ENCODE data around the gene EHD3.

EHD3 gene

DNA sequence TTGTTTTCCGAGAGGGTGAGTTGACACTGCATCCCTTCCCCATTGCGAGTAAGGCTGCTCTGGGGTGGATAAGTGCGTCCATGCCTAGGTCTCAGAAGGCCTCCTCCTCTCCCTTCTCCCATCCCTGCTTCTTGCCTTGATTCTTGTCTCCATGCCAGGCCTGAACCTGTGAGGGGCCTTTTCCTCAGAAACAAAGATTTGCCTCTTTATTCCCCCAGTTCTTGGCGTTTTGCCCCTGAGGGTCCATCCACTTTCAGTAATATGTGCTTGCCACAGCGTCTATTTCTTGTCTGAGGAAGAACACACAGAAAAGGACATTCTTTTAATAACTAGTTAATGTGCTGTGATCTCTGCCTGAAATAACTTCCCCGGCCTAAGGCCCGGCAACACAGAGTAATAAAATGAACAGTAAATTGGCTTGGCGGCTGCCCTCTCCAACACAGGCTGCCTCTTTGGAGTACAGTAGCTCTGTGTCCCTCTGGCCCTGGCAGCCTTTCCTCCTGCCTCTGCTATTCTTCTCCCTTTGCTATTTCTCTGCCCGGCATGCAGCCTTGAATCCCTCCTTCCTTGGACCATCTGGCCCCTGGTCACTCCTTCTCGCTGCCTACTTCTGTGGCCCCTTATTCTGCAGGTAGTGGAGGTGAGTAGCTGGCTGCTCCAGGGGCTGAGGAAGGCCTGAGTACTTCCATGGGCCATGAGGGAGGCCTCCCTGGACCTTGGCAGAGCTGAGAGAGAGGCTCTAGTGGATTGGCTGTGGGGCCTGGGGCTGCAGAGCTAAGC, 4.4 kb downstream of the EHD3 start:
- ATAC-seq: no peak
- no peaks in the 10 kb centered on the region for H3K36me3 Mint-ChIP-seq
- H3K9me3 Mint-ChIP-seq: no peaks in the 10 kb centered on the region
- no peak overlapping the region for H3K4me3 Mint-ChIP-seq
- H3K27ac Mint-ChIP-seq: no peak overlapping the region
- no peaks in the 10 kb centered on the region for H3K27me3 Mint-ChIP-seq
- H3K4me1 Mint-ChIP-seq: peaks cover 73% of the 10 kb centered on the region

DNA sequence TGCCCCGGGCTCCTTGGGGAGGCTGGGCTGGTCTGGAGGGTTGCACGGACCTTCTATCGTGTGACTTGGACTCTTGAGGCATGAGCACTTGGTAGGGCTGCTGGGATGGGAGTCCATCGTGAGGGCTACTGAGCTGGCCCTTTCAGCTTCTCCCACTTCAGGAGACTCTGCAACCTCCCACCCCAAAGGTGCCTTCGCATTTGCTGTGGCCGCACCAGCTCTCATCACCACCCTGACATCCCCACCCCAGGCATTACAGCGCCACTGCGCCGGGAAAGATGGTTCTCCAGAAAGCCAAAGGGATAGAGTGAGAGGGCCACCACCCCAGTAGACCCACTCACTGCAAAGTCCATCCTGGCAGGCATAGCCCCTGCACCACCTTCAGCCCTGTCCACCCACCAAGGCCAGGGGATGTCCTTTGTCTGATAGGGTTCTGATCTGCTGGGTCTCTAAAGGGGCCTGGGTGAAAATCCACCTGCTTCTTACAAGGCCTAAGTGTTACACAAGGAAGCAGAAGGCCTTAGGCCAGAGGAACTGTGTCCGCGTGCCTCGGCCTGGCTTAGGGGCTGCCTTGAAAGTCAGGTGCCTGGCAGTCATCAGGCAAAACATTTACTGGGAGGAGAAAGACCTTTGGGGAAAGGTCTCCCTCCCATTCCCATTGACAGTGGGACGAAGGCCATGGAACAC, 5.1 kb downstream of the EHD3 start:
- Mint-ChIP-seq H3K27ac (no peak overlapping the region), H3K4me1 (peaks cover 70% of the 10 kb centered on the region), H3K4me3 (no peak overlapping the region), H3K9me3 (no peaks in the 10 kb centered on the region), H3K36me3 (peaks cover 1% of the 10 kb centered on the region), H3K27me3 (no peaks in the 10 kb centered on the region)
- ATAC-seq: no peak

DNA sequence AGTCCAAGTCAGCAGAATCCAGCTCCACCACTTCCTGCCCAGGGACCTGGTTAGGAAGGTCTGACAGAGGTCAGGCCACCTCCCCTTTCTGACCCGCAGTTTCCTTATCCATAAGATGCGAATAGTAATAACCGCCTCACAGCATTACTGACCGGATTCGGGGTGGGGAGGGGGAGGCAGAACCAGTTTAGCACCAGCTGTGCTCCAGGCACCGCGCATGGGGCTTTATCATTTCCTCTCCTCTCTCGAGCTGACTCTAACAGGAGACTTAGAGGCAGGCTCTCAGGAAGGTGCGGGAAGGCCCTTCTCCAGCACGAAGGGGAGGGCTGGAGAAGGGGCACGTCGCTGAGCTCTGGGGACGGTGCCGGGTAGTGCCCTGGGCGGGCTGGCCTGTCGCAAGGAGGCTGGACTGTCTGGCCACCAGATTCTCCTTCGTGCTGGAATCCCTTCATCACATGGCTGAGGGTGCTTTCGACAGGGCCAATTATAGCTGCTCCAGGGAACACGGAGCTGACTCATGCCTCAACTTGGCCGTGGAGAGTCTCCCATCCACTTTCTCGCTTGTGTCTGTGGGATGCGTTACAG, 5.7 kb downstream of the EHD3 start:
- no peaks in the 10 kb centered on the region for H3K27me3 Mint-ChIP-seq
- H3K36me3 Mint-ChIP-seq: peaks cover 8% of the 10 kb centered on the region
- H3K9me3 Mint-ChIP-seq: no peaks in the 10 kb centered on the region
- H3K27ac Mint-ChIP-seq: peak overlapping the region; percentile 79
- ATAC-seq: no peak
- H3K4me3 Mint-ChIP-seq: no peak overlapping the region
- peaks cover 72% of the 10 kb centered on the region for H3K4me1 Mint-ChIP-seq

DNA sequence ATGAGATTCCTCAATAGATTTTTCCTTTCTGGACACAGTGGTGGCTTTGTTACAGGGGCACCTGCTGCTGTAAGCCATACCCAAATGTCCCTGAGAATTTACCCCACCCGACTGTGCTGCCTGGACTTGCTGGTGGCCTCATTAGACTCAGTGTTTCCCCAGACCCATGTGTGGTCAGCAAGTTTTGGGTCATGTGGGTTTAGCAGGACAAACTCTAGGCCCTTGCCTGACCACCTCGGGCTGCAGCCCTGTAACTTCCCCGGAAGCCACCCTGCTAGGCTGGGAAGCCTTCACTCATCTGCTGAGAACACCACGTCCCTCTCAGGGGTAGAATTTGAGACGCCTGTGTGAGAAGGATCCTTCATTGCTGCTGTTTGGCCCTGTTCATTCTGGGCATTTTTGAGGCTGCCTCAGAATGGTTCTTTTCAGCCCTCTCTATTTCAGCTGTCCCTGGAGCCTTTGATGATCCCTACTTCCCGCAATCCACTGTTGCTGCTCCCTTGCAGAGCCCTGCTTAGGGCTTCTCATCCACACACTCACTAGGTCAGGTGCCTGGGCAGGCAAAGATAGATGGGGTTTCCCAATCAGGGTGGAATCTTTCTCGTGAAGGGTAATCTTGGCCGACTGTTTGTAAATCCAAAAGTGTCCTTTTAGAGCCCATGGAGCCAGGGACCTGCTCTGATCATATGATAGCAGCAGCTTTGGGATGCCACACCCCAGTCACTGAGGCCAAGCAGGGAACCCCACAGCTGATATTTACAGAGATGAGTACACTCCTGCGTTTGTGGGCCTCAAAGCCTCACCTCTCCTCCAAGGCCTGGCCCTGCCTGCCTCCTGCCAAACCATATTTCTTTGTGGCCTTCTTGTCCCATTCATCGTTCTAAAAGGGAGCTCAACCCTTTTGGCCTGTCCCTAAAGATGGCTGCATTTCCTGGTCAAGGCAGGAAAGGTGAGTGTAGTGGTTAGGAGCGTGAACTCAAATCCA, 6.7 kb downstream of the EHD3 start:
- H3K27ac Mint-ChIP-seq: peak overlapping the region; percentile 79
- no peak for ATAC-seq
- no peaks in the 10 kb centered on the region for H3K9me3 Mint-ChIP-seq
- H3K36me3 Mint-ChIP-seq: peaks cover 9% of the 10 kb centered on the region
- no peak overlapping the region for H3K4me3 Mint-ChIP-seq
- H3K27me3 Mint-ChIP-seq: no peaks in the 10 kb centered on the region
- peaks cover 62% of the 10 kb centered on the region for H3K4me1 Mint-ChIP-seq

DNA sequence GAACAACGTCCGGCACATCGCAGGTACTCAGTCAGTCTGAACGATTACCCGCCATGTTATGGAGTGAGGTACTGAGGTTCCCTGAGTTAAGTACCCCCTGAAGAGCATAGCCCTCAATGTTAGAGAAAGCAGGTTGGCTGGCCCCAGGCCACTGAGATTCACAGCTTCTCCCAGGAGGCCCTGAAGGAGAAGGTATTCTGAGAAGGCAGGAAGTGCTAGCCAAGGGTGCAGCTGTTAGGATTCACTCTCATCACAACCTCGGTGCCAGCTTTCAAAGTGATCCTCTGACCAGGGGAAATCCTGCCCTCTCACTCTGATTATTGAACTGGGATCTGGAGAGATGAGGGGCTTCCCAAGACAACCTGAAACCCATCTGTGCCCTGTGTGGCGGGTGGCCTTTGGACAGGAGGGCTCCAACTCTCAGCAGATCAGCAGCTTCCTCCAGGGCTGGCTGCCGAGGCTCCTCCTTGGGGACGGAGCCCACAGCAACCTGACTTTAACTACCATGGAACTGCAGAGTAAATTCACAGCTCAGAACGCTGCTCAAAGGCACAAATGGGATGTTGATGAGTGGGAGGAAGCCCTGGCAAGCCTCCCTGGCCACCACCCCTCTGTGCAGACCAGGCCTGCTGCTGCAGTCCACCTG, 7.8 kb downstream of the EHD3 start:
- H3K9me3 Mint-ChIP-seq: no peaks in the 10 kb centered on the region
- ATAC-seq: peak; percentile 15
- peaks cover 17% of the 10 kb centered on the region for H3K36me3 Mint-ChIP-seq
- peak overlapping the region; percentile 79 for H3K27ac Mint-ChIP-seq
- H3K4me3 Mint-ChIP-seq: no peak overlapping the region
- H3K27me3 Mint-ChIP-seq: no peaks in the 10 kb centered on the region
- H3K4me1 Mint-ChIP-seq: peaks cover 59% of the 10 kb centered on the region

DNA sequence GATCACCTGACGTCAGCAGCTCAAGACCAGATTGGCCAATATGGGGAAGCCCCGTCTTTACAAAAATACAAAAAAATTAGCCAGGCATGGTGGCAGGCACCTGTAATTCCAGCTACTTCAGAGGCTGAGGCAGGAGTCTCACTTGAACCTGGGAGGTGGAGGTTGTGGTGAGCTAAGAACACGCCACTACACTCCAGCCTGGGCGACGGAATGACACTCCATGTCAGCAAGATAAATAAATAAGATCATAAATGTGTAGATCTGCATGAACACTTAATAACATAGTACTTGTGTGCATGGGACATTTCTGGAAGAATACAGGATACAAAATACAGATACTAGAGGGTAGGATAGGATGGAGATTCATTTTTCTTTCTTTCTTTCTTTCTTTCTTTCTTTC, 9.1 kb downstream of the EHD3 start:
- no peaks in the 10 kb centered on the region for H3K27me3 Mint-ChIP-seq
- ATAC-seq: no peak

DNA sequence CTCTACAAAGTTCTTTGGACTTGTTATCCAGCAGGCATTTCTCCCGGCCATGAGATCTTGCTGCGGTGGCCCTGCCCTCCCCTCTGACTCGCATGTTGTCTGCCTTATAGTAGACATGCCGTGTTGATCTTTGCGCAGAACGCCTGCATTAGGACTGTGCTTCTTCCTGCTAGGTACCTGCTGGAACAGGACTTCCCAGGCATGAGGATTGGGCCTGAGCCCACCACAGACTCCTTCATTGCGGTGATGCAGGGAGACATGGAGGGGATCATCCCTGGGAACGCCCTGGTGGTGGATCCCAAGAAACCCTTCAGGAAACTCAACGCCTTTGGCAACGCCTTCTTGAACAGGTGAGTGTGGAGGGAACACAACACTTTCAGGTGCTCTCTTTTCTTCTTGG, 10.1 kb downstream of the EHD3 start:
- peaks cover 36% of the 10 kb centered on the region for H3K36me3 Mint-ChIP-seq
- H3K9me3 Mint-ChIP-seq: no peaks in the 10 kb centered on the region
- H3K27me3 Mint-ChIP-seq: no peaks in the 10 kb centered on the region

More for the DNA sequence above, 9.1 kb downstream of the EHD3 start:
- Mint-ChIP-seq H3K9me3 (no peaks in the 10 kb centered on the region), H3K4me1 (peaks cover 52% of the 10 kb centered on the region), H3K4me3 (no peak overlapping the region), H3K36me3 (peaks cover 26% of the 10 kb centered on the region), H3K27ac (no peak overlapping the region)

DNA sequence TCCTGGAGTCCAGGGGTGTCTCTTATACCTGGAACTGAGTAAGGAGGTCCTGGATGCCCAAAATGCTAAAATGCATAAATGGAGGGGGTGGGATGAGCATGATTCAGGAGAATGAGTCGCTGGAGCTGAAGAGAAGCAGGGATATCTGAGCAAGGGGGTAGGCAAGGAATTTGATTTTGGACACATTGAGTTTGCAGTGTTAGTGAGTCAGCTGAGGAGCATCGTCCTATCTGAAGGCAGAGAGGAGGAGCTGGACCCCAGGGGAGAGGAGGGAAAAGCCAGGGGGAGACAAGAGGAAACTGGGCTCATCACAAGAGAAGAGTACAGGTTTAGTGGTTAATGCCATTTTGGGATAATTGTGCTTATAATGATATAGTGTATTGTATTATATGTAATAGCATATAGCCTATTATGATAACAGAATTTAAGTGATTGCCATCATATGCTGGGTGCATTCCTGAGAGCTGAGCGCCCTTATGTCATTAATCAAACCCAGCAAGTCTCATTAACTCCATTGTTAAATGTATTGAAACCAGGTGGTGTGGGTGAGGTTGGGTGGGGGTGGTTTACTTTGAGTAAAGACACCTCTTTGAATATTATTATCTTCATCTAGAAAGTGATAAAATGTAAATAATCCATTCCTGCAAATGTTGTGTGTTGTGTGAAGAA, 12.4 kb downstream of the EHD3 start:
- peak overlapping the region; percentile 18 for H3K27ac Mint-ChIP-seq
- H3K27me3 Mint-ChIP-seq: no peaks in the 10 kb centered on the region
- no peak for ATAC-seq
- H3K4me3 Mint-ChIP-seq: no peak overlapping the region
- no peaks in the 10 kb centered on the region for H3K9me3 Mint-ChIP-seq
- H3K36me3 Mint-ChIP-seq: peaks cover 51% of the 10 kb centered on the region
- peaks cover 49% of the 10 kb centered on the region for H3K4me1 Mint-ChIP-seq

More for the DNA sequence above, 10.1 kb downstream of the EHD3 start:
- no peak for ATAC-seq
- Mint-ChIP-seq H3K4me1 (peaks cover 55% of the 10 kb centered on the region), H3K4me3 (no peak overlapping the region), H3K27ac (peak overlapping the region; percentile 66)

DNA sequence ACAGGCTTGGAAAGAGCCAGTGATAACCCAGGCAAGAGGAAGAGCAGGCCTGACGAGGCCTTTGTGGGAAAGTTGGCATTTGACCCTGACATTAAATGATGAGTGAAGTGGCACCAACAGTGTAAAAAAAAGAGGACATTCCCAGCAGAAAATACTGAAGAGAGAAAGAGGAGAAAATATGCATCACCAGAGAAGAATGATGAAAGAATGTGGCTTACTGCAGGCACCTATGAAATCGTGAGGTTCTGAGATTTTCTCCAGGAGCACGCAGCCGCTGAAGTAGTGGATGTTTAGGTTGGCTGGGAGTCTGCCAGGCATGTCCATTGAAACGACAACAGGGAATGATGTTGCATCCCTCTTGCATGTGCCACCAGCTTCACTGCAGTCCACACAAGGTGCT, 13.8 kb downstream of the EHD3 start:
- peaks cover 2% of the 10 kb centered on the region for H3K9me3 Mint-ChIP-seq

DNA sequence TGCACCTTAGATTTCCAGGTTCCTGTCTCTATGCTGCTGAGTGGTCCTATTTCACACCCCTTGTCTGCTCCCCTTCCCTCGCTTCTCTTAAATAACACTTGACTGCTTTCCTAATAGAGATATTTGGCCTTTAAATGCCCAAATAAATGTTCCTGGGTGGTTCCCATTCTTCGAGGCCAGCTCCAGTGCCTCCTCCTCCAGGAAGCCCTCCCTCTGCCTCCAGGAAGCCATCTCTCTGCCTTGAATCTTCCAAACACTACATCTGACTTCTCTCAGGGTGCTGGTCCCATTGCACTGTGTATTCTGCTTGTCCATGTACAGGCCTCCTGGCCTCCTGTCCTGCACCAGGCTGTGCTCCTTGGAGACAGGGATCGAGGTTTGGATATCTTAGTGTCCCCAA, 14.2 kb downstream of the EHD3 start:
- Mint-ChIP-seq H3K36me3 (peaks cover 56% of the 10 kb centered on the region), H3K9me3 (peaks cover 2% of the 10 kb centered on the region), H3K4me1 (peaks cover 56% of the 10 kb centered on the region), H3K4me3 (no peak overlapping the region), H3K27ac (peak overlapping the region; percentile 50), H3K27me3 (no peaks in the 10 kb centered on the region)
- no peak for ATAC-seq

More for the DNA sequence above, 13.8 kb downstream of the EHD3 start:
- no peak overlapping the region for H3K27ac Mint-ChIP-seq
- no peak overlapping the region for H3K4me3 Mint-ChIP-seq
- H3K36me3 Mint-ChIP-seq: peaks cover 56% of the 10 kb centered on the region
- ATAC-seq: no peak
- H3K27me3 Mint-ChIP-seq: no peaks in the 10 kb centered on the region
- peaks cover 52% of the 10 kb centered on the region for H3K4me1 Mint-ChIP-seq

DNA sequence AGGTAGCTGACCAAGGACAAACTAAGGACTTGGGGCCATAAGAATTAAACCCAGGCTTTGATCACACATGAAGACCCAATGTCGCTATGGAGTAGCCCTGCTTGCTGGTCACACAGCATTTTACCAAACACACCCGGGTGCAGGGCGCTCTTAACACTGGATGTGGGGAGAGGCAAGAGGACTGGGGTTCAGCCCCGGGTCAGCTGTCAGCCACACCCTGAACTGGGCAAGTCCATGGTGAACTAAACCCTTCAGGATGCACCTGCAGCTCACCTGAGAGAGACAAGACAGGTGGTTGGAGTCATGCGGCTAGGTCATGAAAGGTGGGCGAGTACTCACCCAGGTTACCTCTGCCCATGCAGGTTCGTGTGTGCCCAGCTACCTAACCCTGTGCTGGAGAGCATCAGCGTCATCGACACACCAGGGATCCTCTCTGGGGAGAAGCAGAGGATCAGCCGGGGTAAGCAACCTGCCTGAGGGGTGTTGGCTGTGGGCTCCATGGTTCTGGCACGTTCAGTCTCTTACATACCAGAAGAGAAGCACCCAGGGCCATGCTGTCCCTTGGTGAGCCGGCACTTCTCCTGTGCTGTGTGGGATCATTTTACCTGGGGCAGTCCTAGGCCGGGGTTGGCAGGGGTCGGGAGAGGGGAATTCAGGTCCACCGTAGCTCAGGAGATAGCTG, 15.2 kb downstream of the EHD3 start:
- no peak for ATAC-seq
- Mint-ChIP-seq H3K27me3 (no peaks in the 10 kb centered on the region), H3K4me1 (peaks cover 63% of the 10 kb centered on the region), H3K27ac (peak overlapping the region; percentile 50), H3K9me3 (peaks cover 2% of the 10 kb centered on the region), H3K4me3 (no peak overlapping the region), H3K36me3 (peaks cover 54% of the 10 kb centered on the region)

DNA sequence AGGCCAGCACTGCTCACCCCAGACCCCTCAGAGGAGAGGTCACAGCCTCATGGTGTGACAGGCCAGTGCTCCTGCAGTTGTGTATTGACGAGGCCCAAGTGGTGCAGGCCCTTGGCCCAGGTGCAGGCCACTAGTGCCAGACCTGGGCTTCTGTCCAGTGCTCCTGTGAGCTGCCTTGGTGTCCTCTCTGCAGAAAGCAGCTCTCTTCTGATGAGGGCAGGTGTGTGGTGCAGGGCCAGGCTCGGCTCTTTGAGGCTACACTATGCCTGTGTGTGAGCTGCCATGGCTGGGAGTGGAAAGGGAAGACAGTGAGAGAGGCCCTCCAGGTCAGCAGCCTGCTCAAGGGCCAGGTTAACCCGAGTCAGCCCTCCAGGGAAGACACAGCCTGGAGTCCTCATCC, 17.1 kb downstream of the EHD3 start:
- no peaks in the 10 kb centered on the region for H3K27me3 Mint-ChIP-seq
- H3K4me1 Mint-ChIP-seq: peaks cover 77% of the 10 kb centered on the region
- ATAC-seq: no peak
- peaks cover 2% of the 10 kb centered on the region for H3K9me3 Mint-ChIP-seq
- peak overlapping the region; percentile 88 for H3K27ac Mint-ChIP-seq
- H3K36me3 Mint-ChIP-seq: peaks cover 44% of the 10 kb centered on the region
- no peak overlapping the region for H3K4me3 Mint-ChIP-seq

DNA sequence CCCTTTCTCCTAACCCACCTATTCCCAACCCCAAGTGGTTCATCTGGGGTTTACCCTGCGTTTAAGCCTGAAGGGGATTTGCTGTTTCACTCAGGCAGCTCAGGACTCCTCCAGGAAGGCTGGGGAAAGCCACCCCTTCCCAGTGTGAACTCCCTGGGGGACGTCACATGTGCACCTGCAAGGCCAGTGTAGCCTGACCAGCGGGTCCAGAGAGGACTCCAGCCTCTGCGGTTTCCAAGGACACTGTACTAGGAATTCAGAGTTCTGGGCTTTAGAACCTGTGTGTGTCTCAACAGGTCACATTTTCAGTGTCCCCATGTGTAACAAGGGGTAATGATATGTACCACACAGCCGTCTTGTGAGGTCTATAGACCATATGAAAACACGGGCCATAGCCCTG, 17.9 kb downstream of the EHD3 start:
- H3K36me3 Mint-ChIP-seq: peaks cover 39% of the 10 kb centered on the region
- no peaks in the 10 kb centered on the region for H3K27me3 Mint-ChIP-seq
- H3K9me3 Mint-ChIP-seq: peaks cover 2% of the 10 kb centered on the region
- H3K4me1 Mint-ChIP-seq: peaks cover 80% of the 10 kb centered on the region
- ATAC-seq: no peak
- peak overlapping the region; percentile 88 for H3K27ac Mint-ChIP-seq
- no peak overlapping the region for H3K4me3 Mint-ChIP-seq

Data from stimulated activated memory B cell treated with anti-CD40 and anti-IgM and Interleukin-4, amounts not matched to agents 10 μg/mL and 1 μg/mL and 100 μg/mL, for 72 hours (primary cell).